Right lobe of liver (tissue), 4 donors: ENCODE results near the gene SLC48A1.

Experiments used
- POLR2A ChIP-seq: fragments of 450-650 bp; IDR thresholded peaks from one replicate; pipeline ENCODE4 v1.6.1; 2017; ENCODE audit warnings: antibody characterized with exemption, mild to moderate bottlenecking
- TF ChIP-seq, protein P1 (sequence below), 4 donors: fragments of 200-600 bp in 3 of 4; fragments of 450-650 bp in 1 of 4; IDR thresholded peaks; one replicate each; pipeline versions ENCODE4 v1.5.1 to v1.8.0; 2016 to 2022; ENCODE audit warnings: antibody characterized with exemption in 4 of 4, mild to moderate bottlenecking in 2 of 4
- donor health status: DM: no; HTN: no; CAD: no.
- donor health status: DM: no; HTN: no; CAD: no.
- donor health status: DM: no; HTN: yes; CAD: no.

- TF ChIP-seq, protein P1, sequence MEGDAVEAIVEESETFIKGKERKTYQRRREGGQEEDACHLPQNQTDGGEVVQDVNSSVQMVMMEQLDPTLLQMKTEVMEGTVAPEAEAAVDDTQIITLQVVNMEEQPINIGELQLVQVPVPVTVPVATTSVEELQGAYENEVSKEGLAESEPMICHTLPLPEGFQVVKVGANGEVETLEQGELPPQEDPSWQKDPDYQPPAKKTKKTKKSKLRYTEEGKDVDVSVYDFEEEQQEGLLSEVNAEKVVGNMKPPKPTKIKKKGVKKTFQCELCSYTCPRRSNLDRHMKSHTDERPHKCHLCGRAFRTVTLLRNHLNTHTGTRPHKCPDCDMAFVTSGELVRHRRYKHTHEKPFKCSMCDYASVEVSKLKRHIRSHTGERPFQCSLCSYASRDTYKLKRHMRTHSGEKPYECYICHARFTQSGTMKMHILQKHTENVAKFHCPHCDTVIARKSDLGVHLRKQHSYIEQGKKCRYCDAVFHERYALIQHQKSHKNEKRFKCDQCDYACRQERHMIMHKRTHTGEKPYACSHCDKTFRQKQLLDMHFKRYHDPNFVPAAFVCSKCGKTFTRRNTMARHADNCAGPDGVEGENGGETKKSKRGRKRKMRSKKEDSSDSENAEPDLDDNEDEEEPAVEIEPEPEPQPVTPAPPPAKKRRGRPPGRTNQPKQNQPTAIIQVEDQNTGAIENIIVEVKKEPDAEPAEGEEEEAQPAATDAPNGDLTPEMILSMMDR (IDR thresholded peaks at IDR 0.05), result no peak
- TF ChIP-seq POLR2A, result no peak
Measured at GRCh38 chr12:47747596-47748506, 25.2 kb upstream of the SLC48A1 start.
